Measurements from ENCODE around the gene C1QC. TPM values are rescaled to one million over a fixed set of nuclear protein-coding genes. Genes with fewer than 3 reads are reported as not detected.

Gene C1QC
- total RNA-seq, 1 donor from 2014 or later: not detected

DNA sequence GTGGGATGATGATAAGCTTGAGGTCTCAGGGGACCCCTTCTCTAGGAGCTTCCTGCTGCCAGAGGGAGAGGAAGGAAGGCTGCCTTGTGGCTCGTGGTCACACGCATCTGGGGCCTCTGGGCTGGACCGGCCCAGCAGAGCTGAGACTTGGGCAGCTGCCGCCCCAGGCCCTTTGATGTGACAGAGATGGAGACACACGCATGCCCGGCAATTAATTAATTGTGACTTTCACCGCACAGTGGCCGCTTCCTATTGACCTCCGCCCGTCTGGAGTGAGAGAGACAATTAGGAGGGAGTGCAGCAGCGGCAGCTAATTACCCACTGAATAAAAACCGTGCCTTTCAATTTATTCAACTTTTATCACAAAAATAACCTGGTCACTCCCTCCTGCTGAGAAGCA is 23.6 kb upstream of the C1QC start:
- FAIRE-seq (no peak), DNase-seq (ENCODE audit: low read depth) (no peak)
- TF ChIP-seq, protein P1, sequence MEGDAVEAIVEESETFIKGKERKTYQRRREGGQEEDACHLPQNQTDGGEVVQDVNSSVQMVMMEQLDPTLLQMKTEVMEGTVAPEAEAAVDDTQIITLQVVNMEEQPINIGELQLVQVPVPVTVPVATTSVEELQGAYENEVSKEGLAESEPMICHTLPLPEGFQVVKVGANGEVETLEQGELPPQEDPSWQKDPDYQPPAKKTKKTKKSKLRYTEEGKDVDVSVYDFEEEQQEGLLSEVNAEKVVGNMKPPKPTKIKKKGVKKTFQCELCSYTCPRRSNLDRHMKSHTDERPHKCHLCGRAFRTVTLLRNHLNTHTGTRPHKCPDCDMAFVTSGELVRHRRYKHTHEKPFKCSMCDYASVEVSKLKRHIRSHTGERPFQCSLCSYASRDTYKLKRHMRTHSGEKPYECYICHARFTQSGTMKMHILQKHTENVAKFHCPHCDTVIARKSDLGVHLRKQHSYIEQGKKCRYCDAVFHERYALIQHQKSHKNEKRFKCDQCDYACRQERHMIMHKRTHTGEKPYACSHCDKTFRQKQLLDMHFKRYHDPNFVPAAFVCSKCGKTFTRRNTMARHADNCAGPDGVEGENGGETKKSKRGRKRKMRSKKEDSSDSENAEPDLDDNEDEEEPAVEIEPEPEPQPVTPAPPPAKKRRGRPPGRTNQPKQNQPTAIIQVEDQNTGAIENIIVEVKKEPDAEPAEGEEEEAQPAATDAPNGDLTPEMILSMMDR (IDR thresholded peaks at IDR 0.05; ENCODE audit: insufficient read depth, low read length, severe bottlenecking): no peak
- H3K4me3 ChIP-seq (ENCODE audit: low read depth, low read length): no peak overlapping the region
- H3K36me3 ChIP-seq (ENCODE audit: control insufficient read depth, insufficient read depth, low read length): no peaks in the 10 kb centered on the region
- peaks cover 17% of the 10 kb centered on the region for H3K27me3 ChIP-seq (ENCODE audit: control insufficient read depth, insufficient read depth, low read length)

DNA sequence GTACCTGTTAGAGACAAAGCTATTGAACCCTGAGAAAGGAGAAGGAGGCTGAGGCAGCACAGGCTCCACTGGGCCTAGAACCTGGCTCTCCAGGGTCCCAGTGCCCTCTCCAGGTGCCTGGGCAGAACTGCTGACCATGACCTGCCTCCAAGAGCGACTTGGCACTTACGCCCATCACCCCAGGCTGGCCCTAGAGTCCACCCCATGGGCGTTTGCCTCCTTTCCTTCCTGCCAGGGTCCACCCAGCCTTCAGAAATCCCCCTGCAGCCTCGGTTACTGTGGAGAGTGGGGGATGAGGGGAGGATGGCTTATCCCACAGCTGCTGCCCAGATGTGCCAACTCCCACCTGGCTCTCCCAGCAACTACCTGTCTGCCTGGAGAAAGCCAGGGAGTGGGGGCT is 21.7 kb upstream of the C1QC start:
- Histone ChIP-seq H3K27me3 (ENCODE audit: control insufficient read depth, insufficient read depth, low read length) (peaks cover 26% of the 10 kb centered on the region), H3K36me3 (ENCODE audit: control insufficient read depth, insufficient read depth, low read length) (no peaks in the 10 kb centered on the region), H3K4me3 (ENCODE audit: low read depth, low read length) (no peak overlapping the region)
- DNase-seq (ENCODE audit: low read depth) (no peak), FAIRE-seq (no peak)
- TF ChIP-seq, protein P1 (IDR thresholded peaks at IDR 0.05; ENCODE audit: insufficient read depth, low read length, severe bottlenecking): no peak

DNA sequence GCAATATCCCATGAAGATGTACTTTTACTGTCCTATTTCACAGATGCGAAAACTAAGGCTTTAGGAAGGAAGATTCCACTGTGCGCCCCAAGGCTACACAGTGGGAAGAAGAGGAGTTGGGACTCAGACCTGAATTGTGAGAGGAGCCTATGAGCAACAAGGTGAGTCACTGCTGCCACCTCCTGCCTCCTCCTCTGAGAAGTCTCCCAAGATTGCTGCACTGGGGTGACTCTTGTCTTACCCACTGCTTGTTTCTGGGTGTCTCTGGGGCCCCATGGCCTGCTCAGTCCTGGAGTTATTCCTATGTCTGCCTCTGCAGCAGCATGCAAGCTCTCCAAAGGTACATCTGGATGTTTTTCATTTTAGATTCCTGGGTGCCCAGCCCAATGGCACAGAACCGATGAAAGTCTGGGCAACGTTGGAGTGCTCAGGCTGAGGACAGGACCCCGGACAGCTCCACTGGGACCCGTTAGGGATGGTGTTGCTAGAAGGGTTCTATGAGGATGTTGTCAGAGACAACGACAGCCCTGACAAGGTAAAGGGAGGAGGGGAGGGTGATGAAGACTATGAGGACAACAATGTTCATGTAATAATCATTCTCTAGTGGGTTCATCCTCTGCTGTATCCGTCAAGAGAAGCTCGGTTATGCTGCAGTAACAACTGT is 18.0 kb upstream of the C1QC start:
- FAIRE-seq (no peak), DNase-seq (ENCODE audit: low read depth) (no peak)
- no peak overlapping the region for H3K4me3 ChIP-seq (ENCODE audit: low read depth, low read length)
- no peaks in the 10 kb centered on the region for H3K36me3 ChIP-seq (ENCODE audit: control insufficient read depth, insufficient read depth, low read length)
- TF ChIP-seq, protein P1 (IDR thresholded peaks at IDR 0.05; ENCODE audit: insufficient read depth, low read length, severe bottlenecking): no peak
- peaks cover 15% of the 10 kb centered on the region for H3K27me3 ChIP-seq (ENCODE audit: control insufficient read depth, insufficient read depth, low read length)

DNA sequence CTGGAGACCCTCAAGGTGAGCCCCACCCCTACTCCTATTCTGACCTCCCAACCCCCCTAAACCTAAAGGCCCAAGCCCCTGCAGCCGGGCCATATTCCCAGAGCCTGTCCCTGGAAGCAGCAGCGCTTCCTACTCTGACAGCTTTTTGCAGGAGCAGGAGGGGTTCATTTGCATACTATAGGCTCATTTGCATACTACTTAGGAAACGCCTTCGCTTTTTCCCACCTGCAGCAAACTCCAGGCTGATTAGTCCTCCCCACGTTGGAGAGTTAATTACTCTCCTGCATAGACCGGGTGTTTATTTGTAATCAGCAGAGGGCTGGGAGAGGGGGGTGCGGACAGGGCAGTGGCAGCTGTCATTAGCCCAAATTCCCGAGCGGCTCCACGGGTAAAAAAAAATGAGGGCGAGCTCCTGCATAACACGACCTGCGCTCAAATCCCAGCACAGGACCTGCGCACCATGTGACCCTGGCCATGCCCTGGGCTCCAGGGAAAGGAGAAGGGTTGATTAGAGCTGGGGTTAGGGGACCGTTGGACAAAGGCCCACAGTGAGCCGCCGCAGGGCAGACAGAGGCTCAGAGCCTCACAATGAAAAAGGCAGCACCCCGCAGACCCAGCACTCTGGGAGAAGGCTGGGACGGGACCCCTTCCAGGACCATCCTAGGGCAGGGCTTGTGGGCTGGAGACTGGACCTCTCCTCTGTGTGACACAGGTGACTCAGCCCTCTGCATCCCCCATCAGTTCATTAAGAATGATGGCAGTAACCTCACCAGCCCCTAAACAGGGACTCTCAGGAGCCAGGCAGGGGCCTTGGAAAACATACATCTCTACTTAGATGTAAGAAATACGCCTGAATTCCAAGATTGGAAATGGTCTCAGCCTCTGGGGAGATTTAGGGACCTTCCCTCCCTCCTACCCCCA is 16.9 kb upstream of the C1QC start:
- H3K27me3 ChIP-seq (ENCODE audit: control insufficient read depth, insufficient read depth, low read length): peaks cover 18% of the 10 kb centered on the region
- H3K4me3 ChIP-seq (ENCODE audit: low read depth, low read length): no peak overlapping the region
- no peaks in the 10 kb centered on the region for H3K36me3 ChIP-seq (ENCODE audit: control insufficient read depth, insufficient read depth, low read length)
- TF ChIP-seq, protein P1 (IDR thresholded peaks at IDR 0.05; ENCODE audit: insufficient read depth, low read length, severe bottlenecking): no peak
- DNase-seq (ENCODE audit: low read depth): no peak
- FAIRE-seq: no peak

DNA sequence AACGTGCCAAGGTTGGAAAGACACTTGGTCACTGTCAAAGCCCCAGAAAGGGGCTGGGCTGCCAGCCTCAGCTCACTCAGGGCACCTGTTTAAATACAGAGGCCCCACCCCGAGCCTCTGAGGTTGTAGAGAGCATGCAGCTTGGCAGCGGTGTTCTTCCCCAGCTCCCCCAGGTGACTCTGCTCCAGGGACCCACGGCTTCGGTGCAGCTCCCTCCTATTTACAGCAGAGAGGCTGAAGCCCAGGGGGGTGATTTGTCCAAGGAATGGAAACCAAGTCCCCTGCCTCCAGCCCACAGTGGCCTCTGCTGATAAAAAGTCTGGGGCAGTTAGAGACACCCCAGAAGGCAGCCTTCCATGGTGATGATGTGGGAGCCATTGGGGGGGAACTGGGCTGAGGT is 16.1 kb upstream of the C1QC start:
- no peak for DNase-seq (ENCODE audit: low read depth)
- Histone ChIP-seq H3K4me3 (ENCODE audit: low read depth, low read length) (no peak overlapping the region), H3K36me3 (ENCODE audit: control insufficient read depth, insufficient read depth, low read length) (no peaks in the 10 kb centered on the region), H3K27me3 (ENCODE audit: control insufficient read depth, insufficient read depth, low read length) (peaks cover 15% of the 10 kb centered on the region)
- FAIRE-seq: no peak
- TF ChIP-seq, protein P1 (IDR thresholded peaks at IDR 0.05; ENCODE audit: insufficient read depth, low read length, severe bottlenecking): no peak
